Fibroblast of skin of right quadriceps (primary cell): ENCODE measurements around the gene ARHGAP27.

Experiments
- DNase-seq: peaks from one replicate; pipeline ENCODE4 v3.0.0-alpha.2; 2013

The ARHGAP27 gene

DNA sequence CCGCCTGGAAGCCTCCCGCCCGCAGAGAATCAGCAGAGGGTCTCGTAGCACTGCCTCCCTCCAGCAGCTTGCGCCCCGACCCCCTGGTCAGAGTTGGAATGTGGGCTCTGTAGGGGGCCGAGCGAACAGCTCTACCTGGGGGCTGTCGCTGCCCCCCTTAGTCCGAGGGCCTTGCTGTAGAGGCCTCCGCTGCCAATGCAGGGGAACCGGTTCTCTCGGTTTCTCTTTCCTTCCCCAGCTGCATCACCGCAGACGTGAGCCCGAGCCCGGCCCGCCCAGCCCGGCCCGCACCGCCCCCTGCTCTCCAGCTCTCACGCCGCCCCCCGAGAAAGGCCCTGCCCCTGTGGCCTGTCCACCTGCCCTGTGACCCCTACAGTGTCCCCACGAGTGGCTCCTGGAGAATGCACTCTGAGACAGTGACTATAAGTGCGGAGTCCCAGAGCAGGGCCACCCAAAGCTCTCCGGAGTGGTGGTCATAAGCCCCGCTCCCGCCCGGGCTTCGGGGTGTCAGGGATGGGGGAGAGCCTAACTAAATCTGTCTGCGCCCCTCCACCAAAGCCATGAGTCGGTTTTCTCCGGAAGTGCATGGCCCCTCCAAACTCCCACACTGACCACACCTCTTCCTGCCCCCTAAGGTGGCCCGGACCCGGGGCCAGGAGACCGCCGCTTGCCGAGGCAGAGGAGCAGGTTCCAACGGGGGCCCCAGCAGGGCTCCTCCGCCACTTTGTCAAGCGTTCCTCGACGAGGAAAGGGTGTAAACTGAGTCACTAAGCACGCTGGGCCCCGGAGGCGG, 1.7 kb downstream of the ARHGAP27 start:
- DNase-seq, result no peak

DNA sequence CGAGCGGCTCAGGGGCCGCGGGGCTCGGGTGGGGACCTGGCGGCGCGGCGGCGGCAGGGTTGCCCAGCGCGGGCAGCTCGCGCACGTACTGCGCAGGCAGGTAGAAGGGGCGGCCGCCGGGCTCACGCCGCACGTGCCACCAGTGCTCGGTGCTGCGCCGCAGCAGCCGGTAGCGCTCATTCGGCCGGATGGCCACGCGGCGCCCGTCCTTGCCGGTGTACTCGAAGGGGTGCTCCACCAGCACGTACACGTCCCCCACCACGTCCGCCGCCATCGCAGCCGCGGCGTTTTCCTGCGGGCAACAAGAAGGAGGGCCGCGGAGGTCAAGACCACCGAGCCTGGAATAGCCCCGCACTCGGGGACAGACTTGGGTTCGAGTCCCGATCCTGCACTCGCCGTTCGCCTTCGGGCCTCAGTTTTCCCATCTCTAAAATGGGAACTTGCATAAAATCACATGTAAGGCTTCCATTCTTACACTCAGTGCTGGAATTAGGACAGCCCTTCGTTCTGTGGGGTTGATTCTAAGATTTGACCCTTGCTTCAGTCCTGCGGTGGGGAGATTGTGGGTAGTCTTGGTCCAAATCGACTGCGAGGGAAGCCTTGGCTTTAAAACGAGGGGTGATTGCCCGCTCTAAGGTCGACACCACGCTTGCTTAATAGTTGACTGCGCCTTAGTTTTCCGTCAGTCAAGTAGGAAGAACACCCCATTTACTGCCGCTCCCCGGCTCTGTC, 2.5 kb downstream of the ARHGAP27 start:
- DNase-seq, result no peak

DNA sequence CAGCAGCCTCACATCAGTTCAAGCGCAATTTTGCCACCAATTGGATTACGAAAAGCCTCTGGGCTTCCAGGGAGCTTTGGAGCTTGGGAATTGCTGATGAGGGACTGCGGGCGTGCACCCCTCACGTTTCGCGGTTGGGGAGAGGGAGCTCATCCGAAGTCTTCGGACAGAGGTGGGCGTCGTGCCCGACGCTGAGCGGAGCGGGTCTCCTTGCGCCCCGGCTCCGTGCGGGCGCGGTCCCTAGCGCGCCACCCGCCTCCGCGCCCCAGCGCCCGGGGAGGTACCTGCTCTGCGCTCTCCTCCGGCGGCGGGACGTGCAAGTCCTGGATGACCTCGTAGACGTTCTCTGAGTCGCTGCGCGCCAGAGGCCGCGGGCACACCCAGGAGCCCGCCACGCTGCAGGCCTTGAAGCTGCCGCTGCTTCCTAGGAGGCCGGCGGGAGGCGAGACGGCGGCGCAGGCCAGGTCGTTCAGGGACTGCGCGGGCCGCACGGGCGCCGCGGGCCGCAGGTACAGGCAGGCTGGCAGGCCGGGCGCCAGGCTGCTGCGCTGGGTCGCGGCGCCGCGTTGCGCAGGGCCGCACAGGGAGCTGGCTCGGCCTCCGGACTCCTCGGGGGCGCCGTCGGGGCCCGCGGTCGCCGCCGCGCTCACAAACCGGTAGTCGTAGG, 3.2 kb downstream of the ARHGAP27 start:
- no peak for DNase-seq

DNA sequence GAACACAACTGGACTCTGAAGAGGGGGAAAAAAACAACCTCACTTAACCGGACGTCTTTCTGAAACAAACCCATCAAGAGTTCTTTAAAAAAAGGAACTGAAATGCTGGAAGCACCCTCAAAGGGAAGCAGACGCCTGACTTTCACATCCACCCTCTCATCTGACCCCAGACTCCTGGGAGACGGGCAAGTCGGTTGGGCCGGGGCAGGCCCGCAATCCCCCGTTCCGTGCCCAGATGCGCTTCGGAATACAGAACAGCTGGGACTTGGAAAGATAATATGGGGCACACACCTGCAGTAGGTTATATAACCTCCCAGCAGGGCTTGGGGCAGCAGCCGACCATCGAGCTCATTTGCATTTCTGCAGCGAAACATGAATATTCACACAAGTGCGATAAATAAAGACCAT, 3.7 kb downstream of the ARHGAP27 start:
- no peak for DNase-seq

DNA sequence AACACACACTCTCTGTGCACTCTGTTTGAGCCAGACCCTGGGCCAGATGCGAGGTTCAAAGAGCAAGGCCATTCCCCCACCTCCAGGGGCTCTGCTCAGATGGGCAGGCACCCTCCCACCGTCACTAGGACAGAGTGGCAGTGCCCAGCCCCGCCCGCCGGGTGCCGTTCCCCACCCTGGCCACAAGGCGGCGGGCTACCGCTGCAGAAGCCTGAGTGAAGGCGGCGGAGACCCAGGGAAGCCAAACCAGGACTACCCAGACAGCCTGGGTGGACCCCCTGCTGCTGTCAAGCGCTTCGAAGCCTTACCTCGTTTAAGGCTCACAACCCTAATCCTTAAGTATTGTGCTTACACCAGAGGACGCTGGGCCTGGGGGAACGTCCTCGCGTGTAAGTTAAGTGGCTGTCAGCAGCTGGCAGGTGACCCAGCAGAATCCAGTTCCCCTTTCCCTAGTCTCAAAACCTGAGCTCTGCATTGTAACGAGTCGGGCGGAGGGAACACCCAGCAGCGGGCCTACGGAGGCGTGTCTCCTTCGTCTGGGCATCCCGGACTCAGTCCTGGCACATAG, 4.5 kb downstream of the ARHGAP27 start:
- DNase-seq, result peak; percentile 57

DNA sequence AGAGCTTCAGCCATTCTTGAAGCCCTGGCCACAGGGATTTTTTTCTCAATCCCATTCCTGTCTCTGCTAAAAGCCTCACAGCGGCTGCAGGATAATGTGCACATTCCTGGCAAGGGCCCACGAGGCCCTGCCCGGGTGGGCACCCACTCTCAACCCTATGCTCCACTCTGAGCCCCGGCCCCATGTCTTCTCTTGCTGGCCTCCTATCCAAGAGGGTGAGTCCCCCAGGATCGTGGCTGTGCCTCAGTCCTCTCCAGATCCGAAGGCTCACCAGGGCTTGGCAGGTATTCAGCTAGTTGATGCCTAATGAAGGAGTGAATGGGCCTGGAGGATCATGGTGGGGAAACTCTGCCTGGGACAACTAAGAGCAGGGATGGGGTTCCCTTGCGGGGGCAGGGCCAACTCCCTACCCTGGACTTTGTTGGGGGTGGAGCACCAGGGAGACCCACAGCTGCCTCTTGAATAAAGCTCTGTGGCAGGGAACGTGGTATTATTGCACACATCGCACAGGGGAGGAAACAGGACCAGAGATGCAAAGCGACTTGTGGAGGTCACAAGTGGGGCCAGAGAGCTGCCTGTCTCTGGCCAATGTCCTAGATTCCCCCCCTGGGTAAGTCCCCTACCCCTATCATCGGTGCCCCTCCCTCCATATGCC, 5.4 kb downstream of the ARHGAP27 start:
- no peak for DNase-seq

DNA sequence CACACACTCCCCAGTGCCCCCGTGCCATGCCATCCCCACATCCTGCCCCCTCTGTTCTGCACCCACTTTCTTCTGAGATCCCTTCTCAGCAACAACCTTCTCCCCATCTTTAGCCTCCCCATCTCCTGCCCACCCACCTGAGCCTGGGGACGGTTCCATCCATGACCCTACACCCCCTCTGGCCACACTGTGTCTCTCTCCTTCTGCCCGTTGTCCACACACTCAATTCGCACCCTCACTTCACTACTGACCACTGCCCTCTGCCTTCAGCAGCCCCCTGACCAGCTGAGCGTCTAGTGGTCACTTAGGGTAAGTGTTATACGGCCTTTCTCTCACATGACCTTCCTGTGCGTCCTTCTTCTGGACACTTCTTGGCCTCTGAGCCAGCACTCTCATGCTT, 6.1 kb downstream of the ARHGAP27 start:
- DNase-seq, result no peak

DNA sequence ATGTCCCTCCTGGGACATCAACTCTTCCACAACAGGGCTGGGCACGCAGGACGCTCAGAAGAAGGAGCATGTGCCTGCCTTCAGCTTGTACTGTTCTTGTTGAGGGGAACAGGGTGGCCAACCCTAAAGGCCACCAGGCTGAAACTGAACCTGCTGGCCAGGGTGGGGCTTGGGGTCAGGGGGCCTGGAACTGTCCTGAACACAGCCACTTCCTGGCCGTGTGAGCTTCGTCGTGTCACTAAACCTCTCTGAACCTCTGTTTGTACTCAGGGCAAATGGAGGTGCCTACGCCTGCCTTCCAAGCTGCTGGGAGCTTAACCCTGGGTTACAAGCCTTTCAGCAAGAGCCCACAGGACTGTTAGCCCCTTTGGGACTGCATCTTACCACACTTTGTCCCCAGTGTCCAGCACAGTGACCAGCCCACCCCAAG, 6.7 kb downstream of the ARHGAP27 start:
- no peak for DNase-seq

DNA sequence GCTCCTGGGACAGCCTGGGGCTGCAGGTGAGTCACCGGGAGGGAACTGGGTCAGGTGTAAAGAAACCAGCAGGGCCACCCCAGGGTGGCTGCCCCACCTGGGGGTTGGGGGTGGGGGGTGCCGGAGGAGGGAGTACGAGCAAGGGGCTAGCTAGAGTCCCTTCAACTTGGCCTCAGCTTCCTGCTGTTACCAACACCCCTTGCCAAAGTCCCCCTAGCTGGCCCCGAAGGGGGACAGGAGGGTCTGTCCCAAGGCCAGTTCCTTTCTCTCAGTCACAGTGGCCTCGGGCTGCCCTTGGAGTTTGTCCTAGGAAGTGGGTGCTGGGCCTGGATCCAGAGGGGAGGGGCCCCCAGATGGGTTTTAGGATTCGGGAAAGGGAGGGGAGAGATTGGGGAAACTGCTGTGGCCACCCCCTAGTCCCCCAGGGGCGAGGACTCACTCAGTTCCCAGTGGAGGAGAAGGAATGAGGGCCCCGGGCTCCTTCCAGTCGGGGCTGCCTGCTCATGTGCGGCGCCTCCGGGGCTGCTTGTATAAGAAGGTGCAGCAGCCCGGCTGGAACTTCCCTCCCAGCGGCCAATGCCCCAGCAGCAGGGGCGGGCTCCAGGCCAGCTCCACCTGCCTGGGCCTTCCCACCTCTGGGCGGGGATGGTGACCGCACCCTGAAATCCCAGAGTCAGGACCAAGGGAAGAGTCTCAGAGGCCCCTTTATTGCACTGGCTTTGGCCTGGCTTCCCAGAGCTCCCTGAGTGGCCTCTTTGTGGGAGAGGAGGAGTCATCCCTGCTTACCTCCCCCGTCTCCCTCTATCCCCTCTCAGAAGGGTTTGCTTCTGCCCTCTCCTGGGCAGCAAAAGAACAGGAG, 7.3 kb downstream of the ARHGAP27 start:
- DNase-seq, result peak; percentile 75

DNA sequence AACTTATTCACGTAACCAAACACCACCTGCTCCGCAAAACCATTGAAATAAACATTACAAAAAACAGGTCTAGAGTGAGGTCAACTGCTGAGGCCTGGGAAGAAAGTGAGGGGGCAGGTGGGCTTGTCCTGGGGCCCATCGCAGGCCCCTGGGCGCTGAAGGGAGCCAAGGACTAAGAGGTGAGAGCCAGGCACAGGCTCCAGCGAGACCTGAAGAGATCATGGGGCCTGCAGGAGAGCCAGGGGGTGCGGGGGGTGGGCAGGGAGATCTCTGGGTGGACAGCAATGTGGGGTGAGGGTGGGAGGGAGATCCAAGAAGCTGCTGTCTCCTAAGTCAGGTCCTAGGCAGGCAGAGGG, 7.9 kb downstream of the ARHGAP27 start:
- DNase-seq, result no peak

DNA sequence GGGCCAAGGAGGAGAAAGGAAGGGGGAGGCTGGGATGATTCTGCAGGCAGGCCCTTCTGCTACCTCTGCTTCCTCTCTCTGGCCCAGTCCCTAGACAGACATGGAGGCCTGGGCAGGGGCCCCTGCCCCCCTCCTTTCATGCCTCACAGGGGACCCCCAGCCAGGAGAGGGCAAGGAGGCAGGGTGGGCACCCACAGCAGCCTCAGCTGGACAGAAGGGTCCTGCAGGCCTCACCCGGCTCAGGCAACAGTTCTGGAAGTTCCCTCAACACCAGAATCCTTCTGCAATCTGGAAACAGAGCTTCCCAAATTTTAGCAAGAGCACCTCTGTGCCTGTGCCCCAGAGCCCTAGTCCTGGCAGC, 8.7 kb downstream of the ARHGAP27 start:
- no peak for DNase-seq

DNA sequence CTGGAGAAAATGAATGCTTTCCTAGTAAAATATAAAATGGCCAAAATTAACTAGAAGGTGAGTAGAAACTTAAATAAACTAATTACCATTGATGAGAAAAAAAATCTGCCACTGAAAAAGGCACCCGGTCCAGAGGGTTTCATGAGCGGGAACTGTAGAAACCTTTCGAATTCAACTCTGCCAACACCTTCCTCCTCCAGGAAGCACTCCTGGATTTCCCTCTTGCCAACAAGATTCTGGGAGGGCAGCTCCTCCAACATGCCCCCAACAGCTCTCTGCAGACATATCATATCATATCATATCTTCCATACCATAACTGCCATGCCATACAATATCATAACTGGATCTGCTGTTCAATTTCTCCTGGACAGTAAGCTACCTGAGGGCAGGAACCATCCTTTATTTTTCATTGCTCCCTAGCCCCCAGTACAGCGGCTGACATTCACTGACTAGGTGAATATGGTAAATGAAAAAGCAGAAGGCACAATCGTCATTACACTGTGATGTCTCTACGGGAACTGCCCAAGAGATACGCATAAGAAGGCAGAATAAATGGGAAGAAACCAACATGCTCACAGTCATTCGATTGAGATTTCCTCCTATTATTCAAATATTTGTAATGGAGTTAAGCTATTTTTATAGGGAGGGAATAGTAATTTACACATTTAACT, 9.2 kb downstream of the ARHGAP27 start:
- no peak for DNase-seq

DNA sequence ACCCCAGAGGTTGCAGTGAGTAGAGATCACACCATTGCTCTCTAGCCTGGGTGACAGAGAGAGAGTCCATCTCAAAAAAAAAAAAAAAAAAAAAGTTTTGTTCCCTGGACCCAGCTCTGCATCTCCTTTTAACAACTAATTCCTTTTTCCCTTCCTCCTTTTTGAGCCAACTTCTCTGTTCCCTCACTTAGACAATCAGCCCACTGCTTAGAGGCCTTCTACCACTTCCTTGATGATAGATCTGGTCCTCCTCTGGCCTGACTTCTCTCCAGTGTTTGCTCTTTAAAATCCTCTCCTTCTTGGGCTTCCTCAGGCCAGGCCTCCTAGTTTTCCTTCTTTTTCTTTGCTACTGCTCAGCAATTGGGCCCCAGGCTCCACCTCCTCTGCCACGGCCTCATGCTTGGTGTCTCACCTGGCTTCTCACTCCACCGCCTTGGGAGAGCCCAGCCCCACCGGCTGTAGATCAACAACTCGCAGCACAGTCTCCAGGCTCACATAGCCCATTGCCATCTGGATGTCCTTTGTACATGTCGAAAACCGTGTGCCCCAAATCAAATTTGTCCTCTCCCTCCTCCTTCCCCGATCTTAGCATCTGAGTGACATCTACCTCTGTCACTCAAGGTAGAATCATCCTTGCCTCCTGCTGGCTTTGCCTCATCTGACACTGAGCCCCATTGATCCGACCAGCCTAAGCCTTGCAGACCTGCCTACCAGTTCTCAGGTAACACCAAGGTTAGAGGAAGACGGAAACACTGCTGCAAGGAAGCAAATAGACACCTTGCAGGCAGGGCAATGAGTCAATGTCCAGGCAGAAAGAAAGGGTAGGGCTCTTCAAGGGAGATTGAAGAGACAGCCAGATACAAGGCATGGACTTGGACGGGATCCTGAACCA, 17.4 kb downstream of the ARHGAP27 start:
- DNase-seq, result no peak

DNA sequence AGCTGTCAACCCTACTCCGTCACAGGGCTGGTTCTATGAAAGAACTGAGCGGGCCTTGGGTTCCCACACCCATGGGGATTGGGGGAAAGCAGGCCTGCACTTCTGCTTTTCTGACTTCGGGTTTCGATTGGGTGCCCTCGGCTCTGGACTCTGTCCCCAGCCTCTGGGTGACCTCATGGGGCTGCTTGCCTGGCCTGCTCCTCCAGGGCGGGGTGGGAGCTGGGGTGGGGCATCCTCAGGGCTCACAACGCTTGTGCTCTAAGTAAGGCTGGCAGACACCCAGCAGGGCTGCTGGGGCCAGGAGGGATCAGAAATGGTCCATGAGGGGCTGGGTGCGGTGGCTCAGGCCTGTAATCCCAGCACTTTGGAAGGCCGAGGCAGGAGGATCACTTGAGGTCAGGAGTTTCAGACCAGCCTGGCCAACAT, 19.2 kb downstream of the ARHGAP27 start:
- no peak for DNase-seq

DNA sequence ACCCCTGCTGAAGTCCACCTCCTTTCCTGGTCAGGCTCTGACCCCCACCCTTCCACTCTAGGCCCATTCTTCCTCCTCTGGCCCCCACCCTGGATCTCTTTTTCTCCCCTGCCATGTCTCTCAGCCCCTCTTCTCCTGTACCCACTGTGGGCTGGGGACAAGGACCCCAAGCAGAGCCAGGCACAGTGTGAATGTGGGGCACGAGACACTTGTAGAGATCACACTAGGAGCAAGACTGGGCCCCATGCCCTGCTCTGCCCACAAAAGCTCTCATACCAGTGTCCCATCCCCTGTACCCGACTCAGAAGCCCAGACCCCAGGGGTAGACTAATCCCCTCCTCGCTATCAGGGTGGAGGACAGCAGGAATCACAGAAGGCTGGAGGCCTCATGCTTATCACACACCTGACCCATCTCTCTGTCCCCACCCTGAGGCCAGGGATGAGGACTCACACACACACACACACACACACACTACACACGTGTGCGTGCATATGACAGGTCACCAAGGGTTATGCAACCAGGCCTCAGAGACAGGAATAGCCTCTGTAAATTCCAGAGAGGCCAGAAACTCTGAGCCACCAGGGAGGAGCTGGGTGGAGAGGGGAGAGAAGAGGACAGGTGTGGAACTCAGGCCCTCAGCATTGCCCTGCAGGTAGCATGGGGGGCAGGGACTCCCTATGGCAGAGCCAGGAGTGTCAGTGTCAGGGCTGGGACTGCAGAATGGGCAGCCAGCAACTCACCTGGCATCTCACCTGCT, 21.1 kb downstream of the ARHGAP27 start:
- no peak for DNase-seq

DNA sequence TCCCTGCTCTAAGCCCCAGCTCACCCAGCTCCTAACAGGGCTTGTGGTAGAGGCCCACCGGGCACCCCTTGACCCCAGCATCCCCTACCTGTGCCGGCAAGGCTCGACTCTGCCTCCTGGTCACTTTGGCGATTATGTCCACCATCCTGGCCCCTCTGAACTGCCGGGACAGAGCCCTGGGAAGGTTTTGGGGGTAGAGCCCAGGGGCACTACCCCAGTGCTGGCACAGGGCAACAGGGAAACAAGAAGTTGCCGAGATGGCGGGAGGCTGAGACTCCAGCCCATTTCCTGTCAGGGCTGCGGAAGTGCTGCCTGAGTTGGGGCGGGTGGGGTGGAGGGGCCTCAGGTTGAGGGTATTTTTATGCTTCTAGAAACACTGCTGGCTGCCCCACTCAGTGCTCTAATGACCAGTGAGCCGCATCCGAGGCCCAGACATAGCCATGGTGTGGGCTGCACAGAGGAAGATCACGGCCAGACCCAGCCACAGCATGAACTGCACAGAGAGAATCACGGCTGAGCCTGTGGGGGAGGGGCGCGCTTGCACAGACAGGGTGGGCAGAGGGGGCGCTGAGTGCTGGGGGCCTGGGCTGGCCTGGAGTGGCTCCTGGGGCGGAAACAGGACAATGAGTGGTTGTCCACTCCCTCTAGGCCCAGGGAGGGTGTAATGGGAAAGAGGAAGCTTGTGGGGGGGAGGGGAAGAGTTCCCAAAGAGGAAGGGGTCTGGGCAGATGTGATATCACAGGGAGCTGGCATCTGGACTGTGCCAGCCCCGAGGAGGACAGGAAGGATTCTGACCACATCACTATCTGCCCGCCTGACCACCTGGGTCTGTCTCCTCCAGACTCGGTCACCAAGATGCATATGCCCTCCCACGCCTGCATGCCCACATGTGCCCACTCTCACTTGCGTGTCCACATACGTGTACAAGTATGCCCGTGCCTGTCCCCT, 22.3 kb downstream of the ARHGAP27 start:
- no peak for DNase-seq

DNA sequence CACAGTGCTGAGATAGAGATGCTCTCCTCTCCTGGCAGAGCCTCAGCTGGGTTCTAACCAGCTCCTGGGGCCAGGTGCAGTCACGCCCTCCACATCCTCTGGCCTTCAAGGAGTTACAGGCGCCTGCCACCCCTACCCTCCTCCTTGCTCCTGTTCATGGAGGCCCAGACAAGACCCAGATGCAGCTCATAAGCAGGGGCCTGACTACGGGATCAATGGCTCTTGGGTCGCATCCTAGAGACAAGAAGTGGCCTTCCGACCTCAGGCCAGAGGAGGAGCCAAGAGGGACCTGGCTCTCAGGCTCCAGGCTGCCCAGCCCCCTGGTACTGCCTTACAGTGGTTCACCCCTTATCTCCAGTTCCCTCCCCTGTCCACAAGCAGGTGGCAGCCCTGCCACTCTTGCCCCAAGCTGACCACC, 23.0 kb downstream of the ARHGAP27 start:
- DNase-seq, result no peak

DNA sequence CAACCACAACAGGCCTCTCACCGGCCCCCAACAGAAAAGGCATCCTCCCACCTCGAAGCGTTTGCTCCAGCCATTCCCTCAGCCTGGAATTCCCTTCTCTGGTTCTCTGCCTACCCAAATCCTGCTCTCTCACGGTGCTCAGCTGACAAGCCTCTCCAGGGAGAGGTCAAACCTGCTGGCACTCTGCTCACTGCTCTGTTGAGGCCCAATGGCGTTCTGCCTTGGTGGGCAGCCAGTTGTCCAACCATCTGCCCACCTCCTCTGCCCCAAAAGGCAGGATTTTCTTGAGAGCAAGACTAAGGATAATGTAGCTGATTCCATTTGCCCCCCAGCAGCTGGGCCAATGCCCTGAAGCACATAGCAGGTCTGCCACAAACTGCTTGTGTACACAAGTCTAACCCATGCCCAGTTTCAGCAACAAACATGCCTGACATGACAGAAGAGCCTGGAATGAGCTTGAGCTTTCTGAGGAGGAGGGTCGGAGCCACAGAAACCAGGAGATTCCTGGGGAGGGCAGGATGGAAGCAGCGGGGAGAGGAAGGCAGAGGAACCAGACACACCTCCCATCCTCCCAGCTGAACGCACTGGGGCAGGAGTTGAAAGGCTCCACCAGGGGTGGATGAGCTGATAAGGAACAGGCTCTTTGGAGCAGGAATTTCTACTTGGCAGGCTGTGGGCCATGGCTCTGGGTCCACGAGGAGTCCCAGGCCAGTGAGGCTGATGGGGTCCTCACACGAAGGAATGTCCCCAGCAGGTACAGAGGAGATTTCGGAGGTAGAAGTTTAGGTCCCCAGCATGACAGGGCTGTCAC, 23.9 kb downstream of the ARHGAP27 start:
- DNase-seq, result no peak
